OCI-LY3 (cell line): ENCODE results near the gene PLA2G2F.

Source experiments
- CTCF ChIP-seq: fragments of 200-600, 300-600 bp; sonication (generic); IDR thresholded peaks from 2 replicates; pipeline ENCODE4 v1.5.1; 2014; ENCODE audit warnings: antibody characterized with exemption, low read length, low read depth
- EZH2phosphoT487 ChIP-seq: fragments of 200-600 bp; shearing (Covaris generic); IDR thresholded peaks from 2 replicates; pipeline ENCODE4 v1.6.1; 2018; ENCODE audit warnings: antibody characterized with exemption, mixed run types, low read depth

- no peak for TF ChIP-seq CTCF
- no peak for TF ChIP-seq EZH2phosphoT487
Measured at GRCh38 chr1:20172033-20172590, 33.0 kb downstream of the PLA2G2F start.
